GM21737 (cell line): ENCODE measurements around the gene NOXO1.

Source experiments
- ATAC-seq: cut with Tn5 transposase; IDR thresholded peaks from one replicate; pipeline ENCODE4 v1.9.1; 2021; ENCODE audit warnings: mild to moderate bottlenecking, moderate library complexity; ENCODE audit not compliant: unreplicated experiment

NOXO1 gene

DNA sequence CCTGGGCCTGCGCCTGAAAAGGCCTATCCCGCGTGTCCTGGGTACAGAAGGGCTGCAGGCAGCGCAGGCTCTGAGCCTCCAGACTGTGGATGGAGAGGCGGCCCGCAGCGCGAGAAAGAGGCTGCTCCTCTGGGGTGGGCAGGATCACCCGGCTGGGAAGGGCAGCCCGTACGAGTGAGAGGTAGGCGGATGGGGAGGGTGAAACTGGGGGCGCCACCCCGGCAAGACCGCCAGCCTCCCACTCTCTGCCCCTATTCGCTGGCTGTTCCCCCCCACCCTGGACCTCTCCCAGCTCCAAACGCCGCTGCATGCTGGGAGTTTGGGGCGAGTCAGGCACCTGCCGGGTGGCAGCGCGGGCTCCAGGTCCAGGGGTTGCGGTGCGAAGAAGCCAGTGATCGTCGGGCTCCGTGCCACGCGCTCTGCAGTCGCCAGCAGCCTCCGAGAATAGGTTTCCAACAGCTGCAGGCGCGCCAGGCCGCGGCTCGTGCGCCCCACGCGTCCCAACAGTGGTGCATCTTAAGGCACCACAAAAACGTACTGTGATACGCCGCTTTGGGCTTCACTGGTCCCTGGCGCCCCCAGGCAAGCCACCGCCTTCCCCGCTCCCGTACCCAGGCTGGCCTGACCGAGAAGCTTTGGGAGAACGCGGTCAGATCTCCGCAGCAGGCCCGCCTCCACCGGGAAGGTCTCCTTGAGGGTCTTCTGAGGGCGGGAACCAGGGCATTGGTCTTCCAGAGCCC lies 1.1 kb downstream of the NOXO1 start:
- ATAC-seq, result no peak

DNA sequence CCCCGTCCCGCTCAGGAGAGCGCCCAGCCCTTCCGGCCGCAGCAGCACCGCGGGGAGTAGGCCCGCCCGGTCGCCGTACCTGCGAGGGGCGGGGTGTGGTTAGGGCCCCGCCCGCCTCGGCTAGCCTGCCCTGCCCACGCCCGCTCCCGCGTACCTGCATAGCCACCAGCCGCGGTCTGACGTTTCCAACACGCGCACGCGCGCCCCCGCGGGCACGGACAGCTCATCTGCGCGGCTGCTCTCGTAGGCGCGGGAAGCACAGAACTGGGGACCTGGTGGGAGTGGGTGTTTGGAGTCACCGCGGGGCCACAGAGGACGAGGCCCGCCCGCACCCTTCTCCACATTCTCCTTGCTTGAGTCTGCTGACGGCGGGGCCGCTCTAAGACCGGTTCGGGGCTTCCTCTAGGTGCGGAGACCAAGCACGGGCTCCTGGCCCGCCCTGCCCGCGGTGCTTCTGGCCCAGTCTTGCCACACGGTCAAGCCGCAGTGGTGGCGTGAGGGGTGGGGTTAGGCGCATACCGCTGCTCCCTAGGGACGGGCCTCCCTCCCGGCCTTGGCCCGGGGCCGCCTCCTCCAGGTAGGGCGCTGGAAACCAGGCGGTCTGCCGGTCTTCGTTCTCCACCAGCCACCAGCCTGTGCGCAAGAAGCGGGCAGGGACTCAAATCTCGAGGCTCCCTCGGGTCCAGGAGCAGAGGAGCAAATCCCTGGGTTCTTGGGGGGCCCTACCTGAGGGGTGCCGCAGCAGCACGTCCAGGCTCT lies 1.8 kb downstream of the NOXO1 start:
- ATAC-seq, result no peak

DNA sequence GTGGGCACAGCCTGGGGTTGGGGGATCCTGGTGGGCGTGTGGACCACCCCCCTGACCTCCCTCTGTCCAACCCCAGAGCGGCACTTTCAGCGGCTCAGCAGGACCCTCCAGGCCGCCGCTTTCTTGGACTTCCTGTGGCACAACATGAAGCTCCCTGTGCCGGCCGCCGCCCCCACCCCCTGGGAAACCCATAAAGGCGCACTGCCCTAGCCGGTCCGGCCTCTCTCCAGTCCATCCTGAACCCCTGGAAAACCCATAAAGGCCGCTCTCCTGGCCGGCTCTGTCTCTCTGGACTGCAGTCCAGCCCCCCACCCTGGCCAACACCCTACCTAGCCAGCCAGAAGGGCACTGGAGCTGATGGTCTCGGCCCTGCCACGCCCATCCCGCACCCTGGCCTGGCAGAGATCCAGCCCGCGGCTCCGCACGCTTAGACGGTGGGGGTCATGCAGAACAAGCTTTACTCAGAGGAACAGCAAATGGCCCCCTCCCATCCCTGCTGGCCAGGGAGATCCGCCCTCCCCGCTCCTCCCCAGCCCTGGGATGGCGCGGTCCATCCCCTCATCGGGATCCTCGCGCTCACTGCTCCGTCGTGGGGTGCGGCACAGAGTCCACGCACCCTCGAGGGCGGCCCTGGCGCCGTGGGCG lies 2.7 kb downstream of the NOXO1 start:
- ATAC-seq, result no peak

DNA sequence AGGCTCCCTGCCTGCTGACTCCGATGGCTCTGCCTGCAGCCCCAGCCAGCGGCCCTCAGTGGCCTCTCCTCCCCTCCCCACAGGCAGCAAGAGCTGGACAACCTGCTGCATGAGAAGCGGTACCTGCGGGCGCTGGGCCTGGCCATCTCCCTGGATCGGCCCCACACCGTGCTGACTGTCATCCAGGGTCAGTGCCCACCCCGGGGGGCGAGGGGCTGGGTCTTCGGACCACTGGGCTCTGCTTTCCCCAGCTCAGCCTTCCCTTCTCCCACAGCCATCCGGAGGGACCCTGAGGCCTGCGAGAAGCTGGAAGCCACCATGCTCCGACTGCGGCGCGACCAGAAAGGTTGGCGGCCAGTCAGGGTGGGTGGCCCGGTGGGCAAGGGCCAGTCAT lies 3.4 kb downstream of the NOXO1 start:
- no peak for ATAC-seq

DNA sequence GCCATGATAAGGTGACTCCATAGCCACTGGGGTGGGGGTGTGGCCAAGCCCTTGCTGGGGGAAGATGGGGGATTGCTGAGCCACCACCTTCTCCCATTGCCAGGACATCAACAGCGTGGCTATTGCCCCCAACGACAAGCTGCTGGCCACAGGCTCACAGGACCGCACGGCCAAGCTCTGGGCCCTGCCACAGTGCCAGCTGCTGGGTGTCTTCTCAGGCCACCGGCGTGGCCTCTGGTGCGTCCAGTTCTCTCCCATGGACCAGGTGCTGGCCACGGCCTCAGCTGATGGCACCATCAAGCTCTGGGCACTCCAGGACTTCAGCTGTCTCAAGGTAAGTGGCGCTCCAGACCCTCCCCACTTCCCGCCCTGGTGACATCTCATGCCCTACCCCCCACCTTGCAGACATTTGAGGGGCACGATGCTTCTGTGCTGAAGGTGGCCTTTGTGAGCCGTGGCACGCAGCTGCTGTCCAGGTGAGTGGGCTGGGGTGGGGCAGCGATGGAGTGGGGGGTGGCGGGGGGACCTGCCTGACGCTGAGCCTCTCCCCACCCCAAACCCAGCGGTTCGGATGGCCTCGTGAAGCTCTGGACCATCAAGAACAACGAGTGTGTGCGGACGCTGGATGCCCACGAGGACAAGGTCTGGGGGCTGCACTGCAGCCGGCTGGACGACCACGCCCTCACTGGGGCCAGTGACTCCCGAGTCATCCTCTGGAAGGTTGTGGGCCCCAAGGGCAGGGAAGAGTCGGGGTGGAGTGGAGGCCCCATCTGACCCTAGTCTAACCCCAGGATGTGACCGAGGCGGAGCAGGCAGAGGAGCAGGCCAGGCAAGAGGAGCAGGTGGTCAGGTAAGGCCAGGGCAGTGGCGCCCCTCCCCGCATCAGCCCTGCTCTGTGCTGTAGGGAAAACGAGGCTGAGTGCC lies 4.1 kb downstream of the NOXO1 start:
- ATAC-seq, result no peak

DNA sequence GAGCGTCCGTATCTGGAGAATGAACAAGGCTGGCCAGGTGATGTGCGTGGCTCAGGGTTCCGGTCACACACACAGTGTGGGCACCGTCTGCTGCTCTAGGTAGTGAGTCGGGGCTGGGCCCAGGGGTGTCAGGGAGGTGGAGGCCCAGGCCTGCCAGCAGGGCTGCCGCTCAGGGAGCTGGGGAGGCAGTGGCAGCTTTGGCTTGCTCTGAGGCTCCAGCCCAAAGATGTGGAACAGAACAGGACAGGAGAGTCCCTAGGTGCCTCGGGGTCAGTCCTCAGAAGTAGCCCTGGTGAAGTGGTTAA lies 5.1 kb downstream of the NOXO1 start:
- ATAC-seq, result no peak

DNA sequence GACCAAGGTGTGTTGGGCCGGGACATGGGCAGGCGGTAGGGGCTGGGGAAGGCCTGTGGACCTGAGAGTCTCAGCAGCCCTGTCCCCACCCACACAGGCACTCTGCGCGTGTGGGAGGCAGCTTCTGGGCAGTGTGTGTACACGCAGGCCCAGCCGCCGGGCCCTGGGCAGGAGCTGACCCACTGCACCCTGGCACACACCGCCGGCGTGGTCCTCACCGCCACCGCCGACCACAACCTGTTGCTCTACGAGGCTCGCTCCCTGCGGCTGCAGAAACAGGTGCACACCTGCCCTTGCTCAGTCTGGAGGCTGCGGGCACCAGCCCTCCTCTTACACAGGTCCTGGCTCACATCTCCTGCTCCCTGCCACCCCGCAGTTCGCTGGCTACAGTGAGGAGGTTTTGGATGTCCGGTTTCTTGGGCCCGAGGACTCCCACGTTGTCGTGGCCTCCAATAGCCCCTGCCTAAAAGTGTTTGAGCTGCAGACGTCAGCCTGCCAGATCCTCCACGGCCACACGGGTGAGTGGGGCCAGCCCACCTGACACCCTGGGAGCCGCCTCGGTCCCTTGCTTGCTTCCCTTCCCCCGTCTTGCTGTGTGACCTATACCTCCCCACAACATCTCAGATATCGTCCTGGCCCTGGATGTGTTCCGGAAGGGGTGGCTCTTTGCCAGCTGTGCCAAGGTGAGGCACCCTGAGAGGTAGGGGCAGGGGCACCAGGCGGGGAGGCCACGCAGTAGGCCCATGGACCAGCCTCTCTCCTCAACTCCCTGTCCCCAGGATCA lies 5.6 kb downstream of the NOXO1 start:
- no peak for ATAC-seq

DNA sequence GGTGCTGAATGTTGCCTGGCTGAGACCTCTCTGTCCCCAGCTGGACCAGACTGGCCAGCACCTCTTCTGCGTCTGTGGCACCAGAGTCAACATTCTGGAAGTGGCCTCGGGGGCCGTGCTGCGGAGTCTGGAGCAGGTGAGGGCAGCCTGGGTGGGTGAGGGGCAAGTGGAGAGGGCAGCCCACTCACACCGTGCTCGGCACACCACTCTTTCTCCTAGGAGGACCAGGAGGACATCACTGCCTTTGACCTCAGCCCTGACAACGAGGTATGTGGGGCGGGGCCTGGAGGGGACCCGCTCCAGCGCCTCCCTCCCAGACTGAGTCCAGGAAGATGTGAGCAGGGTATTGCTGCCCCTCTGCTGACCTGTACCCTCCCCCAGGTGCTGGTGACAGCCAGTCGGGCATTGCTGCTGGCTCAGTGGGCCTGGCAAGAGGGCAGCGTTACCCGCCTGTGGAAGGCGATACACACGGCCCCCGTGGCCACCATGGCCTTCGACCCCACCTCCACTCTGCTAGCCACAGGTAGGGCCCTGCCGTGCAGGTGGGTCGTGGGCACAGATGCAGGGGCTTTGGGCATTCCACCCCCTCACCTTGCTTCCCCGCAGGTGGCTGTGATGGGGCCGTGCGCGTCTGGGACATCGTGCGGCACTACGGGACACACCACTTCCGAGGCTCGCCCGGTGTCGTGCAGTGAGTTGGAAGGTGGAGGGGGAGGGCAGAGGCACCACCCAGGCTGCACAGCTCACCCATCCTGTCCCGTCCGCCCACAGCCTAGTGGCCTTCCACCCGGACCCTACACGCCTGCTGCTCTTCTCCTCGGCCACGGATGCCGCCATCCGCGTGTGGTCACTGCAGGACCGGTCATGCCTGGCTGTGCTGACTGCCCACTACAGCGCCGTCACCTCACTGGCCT lies 6.9 kb downstream of the NOXO1 start:
- ATAC-seq, result no peak

DNA sequence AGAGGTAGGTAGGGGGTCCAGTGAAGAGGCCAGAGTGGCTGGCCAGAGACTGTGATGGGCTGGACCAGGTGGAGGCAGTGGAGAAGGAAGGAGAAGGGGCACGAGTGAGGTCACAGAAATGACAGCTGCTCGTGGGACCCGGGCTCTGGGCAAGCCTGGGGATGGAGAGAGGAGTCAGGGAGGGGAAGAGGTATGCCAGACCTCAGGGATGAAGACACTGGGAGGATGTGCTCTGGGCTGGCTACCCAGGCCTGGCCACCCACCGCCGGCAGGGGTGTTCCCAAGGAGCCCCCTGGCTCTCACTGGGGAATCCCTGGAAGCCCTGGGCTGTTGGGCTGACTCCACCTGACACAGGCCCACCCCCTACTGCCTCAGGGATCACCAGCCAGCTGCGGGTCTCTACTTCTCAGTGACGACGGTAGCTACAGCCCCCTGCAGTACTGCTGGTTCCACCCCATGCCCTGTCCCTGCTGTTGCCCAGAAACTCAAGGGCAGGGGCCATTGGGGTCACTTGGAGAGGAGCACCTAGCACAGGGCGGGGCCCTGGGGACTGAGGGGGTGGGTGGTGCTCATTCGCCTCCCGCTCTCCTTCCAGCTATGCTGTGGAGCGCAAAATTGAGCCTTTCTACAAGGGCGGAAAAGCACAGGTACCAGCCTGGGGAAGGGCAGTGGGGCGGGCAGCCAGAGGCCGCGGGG lies 7.7 kb downstream of the NOXO1 start:
- ATAC-seq, result no peak

DNA sequence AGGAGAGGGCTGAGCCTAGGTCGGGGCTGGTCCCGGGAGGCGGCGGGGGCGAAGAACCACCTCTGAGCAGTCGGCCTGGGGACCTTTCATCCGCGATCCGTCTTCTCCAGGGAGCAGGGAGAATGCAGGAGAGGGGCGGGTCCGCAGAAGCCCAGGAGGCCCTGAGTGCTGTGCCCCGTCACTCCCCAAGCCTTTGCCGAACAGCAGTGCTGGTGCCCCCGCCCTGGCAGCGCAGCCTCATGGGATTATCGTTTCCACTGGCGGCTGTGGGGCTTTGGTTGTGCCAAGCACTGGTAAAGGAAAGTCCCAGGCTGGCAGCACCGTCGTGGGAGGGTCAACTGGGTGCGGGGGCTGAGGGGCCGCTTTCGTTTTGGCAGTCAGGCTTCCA lies 8.8 kb downstream of the NOXO1 start:
- ATAC-seq, result no peak

DNA sequence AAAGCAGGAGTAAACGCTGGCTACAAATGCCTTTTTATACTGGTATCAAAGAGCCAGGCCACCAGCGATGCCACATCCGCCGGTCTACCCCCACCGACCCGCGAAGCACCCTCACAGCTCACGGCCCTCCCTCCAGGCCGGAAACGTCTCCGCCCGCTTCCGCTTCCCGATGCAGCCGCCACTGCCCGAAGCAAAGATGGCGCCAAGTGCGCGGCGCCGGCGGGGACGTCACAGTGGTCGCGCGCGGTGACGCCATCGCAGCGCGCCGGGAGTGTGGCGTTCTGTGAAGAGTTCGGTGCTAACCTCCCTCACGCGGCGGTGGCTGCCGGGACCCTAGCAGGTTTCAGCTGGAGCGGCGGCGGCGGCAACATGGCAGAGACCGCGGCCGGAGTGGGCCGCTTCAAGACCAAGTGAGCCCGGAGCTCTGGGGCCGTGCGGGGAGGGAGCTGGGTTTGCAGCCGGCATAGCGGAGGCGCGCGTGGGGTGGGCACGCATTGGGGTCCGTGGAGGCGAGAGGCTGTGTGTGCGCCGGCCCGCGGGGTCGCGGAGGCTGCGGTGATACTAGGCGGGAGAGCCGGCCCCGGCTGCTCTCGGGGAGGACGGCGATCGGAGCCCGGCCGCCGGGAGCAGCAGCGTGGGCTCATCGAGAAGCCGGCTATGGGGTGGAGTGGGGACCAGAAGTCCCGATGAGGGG lies 9.3 kb downstream of the NOXO1 start, which contains the start of gene TBL3:
Gene TBL3 (plus strand): TSS at position 258 of the 694 bp plus-strand sequence. CDS start 112 bp downstream, at position 370.
- peak; percentile 68 for ATAC-seq

DNA sequence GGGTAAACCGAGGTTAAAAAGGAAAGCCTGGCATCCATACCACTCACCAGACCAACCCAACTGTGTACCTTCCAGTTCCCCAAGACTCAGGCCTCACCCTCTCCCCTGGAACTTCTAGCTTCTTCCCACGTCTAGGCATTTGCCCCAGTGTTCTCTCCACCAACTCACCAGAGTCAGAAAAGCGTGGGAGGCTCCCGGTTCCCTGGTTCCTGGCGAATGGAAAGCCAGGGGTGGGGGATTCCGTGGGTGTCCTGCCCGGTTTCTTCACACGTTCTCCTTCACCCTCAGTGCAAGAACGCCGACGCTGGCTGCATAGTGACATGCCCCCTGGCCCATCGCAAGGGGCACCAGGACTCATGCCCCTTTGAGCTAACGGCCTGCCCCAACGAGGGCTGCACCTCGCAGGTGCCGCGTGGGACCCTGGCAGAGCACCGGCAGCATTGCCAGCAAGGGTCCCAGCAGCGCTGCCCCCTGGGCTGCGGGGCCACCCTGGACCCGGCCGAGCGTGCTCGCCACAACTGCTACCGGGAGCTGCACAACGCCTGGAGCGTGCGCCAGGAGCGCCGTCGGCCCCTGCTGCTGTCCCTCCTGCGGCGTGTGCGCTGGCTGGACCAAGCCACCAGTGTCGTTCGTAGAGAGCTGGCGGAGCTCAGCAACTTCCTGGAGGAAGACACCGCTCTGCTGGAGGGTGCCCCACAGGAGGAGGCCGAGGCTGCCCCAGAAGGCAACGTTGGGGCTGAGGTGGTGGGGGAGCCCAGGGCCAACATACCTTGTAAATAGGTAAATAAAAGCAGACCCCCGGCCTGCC lies 12.9 kb downstream of the NOXO1 start:
- ATAC-seq, result no peak

DNA sequence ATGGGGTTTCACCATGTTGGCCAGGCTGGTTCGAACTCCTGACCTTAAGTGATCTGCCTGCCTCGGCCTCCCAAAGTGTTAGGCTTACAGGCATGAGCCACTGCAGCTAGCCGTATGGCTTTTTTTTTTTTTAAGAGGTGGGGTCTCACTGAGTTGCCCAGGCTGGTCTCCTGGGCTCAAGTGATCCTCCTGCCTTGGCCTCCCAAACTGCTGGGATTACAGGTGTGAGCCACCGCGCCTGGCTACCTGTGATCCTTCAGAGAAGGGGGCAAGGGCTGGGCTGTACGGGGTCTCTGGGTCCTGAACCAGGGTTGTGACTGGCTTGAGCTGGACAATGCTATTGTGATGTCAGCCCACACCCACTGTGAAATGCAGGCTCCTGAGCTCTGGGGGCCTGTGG lies 14.8 kb downstream of the NOXO1 start, which contains the start of gene RNF151:
Gene RNF151 (plus strand): TSS at position 397 of the 400 bp plus-strand sequence. CDS start 26 bp downstream, outside the sequence.
- ATAC-seq, result no peak

DNA sequence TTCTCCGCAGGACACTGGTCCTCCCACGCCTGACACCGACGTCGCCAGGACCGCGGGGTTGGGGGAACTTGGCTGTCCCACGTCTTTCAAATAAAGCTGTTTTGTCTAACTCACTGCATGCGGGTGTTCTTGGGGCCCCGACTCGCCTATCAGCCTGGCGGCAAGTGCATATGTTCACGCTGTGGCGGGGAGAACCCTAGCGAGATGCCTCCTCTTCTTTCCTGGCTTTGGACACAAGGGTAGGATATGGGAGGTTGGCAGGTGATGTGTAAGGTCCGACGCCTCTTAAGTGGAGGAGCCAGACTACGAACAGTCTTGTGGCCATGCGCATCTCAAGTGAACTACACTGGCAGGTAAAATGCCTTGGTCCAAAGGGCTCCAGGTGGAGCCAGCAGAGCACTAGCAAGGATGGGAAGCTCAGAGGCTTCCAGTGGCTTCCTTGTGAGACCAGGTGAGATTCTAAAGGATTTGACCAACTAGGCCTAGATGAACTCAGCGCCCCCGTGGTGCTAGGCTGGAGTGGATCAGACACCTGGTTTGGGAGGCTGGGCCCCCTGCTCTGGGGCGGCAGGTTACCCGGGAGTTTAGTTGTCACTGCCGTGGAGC lies 15.8 kb downstream of the NOXO1 start:
- no peak for ATAC-seq

DNA sequence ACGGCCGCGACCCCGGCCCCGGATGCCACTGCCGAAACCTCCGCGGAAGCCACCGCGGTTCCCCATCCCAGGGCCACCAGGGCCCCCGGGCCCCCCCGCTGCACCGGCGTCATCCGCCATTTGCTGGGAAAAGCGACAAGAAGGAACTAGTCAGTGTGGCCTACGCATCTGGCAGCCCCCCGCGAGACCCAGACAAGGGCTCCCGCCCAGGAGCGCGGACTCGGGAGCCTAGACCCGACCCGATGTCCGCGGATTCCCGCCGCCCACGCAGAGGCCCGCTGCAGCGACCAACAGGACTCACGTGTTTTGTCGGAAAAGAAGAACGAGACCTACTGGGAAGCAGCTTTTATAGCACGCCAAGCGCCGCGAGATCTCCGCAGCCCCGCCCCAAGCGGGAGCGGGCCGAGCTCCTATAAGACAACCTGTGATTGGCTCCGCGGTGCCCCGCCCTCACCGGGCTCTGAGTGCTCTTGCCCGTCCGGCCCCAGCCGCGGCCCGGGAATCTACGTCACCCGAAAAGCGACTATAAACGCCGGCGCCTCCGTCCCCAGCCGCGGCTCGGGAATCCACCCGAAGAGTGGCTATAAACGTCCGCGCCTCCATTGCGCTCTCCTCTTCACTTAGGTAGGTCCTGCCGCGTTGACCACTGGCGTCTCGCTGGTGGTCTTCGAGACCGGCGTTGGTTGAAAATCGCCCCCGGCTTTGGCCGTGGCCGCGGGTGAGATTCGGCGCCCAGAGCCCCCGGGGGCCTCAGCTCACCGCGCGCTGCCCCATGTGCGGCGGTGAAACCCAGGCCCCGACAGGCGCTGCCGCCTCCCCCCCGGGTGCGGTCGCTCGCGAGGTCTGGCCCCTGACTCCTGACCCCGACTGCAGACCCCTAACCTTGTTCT lies 16.5 kb downstream of the NOXO1 start, which contains the start of gene RPS2:
Gene RPS2 (minus strand): TSS at position 321 of the 890 bp plus-strand sequence. CDS start 201 bp downstream, at position 120.
- ATAC-seq, result peak; percentile 77
